Stimulated activated CD4-positive, alpha-beta T cell treated with anti-CD3 and anti-CD28 coated beads, Interleukin-2, amount 100 ng/mL, for 4 hours (primary cell): ENCODE measurements around the gene CCDC142.

Source experiments
- DNase-seq: peaks from one replicate; pipeline ENCODE4 v3.0.0-alpha.2; 2020; ENCODE audit warnings: low read depth

The CCDC142 gene

DNA sequence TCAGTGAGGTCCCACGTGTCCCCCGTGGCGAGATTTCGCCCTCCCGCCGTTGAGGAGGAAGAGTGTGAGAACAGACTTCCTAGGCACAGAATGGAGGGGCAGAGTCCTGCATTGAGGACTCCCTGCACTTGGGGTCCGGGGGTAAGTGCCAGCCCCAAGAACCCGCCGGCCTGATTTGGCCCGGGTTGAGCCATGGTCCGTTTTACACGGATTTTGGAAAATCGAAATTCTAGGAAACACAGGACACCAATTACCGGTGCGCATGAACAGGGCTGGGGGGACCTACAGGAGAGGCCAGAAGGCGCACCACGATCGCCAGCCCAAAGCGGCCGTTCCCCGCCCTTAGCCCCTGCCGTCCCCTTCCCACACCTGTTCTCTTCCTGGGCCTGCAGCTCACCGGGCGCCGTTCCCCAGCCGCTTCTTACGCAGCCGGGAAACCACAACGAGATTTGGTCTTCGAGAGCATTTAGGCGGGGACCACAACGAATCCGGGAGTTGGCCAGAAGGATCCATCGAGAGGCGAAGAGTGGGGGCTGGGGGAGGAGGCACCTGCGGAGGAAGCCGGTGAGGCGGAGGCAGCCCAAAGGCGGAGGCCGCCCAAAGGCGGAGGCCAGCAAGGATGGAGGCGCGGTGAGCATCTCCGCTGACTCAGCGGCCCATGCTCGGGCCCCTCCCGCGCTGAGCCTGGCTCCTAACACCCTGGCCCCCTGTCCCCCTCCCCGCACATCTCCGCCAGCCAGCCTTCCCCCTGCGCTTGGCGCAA lies 31.0 kb upstream of the CCDC142 start:
- no peak for DNase-seq

DNA sequence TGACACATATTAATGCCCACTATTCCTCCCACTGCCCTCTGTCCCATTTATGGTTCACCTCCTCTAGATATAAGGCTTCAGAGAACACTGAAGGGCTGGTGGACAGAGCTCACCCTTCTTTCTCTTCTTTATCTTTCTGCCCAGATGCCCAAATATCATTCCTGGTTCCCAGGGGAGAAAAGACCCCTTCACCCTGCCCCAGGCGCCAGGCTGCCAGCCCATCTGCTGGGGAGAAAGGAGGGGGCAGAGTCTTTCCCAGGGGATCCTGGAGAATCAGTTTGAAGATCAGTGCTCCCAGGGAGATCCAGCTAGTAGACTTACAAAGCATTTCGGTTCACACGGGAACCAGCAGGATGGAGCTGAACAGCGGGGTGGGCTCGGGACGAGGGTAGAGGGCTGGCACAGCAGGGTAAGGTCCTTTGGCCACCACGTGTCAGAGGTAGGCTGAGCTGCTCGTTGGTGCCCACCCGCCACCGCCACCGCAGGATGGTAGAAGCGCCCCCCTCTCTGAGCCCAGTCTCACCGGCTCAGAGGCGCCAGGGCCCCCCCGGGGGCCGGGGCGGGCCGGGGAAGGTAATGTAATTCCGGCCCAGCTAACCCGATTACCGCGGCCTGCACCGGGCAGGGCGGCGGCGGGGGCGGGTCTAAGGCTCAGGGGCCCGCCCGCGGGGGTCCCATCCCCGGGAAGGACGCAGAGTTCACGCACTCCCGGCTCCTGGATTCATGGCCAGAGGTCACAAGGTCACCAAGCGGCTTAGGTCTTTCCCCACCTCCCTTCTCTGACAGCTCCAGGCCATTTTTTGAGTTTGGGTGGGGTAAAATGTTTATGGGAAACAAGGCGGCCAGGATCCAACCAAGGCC lies 30.2 kb upstream of the CCDC142 start:
- DNase-seq = no peak

DNA sequence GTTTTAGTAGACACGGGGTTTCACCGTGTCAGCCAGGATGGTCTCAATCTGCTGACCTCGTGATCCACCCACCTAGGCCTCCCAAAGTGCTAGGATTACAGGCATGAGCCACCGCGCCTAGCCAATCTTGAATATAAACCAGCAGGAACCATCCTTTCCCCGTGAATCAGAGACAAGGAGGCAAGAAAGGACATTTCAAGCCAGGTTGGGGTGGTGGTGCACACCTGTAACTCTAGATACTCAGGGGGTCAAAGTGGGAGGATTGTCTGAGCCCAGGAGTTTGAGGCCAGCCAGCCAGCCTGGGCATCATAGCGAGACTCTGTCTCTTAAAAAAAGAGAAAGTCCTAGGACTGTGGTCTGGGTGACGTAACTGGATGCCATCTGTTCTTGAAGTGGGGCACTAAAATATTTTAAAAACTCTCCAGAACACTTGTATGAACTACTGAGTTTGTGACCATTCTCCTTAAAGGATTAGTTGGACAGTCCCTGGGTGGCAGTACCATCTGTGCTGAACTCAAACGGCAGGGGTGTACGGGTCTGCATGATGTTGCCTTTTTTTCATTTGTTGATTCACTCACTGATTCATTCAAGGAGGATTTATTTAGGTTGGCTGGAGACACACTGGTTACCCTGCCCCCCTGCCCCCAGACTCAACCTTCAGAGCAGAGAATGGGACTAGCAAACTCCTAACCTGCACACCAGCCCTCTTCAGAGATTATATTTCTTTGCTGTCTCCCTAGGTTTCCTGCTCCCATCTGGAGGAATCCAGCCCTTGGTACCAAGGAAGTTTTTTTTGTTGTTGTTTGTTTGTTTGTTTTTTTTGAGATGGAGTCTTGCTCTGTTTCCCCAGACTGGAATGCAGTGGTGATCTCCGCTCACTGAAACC lies 28.5 kb upstream of the CCDC142 start:
- DNase-seq = no peak

DNA sequence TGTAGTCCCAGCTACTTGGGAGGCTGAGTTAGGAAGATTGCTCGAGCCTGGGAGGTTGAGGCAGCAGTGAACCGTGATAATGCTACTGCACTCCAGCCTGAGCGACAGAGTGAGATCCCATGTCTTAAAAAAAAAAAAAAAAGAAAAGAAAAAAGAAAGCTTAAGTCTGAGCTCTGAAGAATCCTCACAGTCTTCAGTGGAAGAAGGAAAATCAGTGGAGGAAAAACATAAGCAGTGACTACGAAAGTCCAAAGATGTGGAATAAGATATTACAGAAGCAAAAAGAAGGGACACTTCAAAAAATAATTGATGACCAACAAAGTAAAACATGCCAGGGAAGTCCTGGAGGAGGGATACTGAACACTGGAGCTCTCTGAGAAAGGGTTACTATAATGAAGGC lies 27.5 kb upstream of the CCDC142 start:
- DNase-seq = no peak

DNA sequence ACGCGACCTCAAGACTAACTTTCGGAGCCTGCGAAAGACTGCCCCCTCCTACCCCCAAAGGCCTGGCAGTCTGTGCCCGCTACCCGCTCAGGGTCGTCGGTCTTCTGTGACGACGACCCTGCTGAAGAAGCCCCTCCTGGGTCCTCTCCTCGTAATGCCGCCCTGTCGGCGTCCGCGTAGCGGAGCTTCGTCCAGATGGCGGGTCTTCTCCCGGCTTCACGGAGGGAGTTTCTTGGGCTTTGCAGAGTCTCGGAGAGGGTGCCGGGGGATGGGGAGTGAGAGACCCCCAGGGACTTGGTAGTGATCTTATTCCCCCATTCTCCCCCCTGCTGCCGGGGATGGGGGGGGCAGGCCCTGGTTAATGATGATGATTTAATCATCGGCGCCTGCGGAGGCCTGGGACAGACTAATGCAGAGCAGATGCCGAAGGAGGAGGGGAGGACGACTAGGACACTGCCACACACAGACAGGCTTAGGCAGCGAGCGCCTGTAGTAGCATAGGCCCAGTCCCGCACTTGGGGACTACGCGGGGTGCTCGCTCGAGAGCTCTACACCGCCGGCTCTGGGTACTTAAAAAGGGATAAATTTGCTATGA lies 25.2 kb upstream of the CCDC142 start:
- DNase-seq = no peak

DNA sequence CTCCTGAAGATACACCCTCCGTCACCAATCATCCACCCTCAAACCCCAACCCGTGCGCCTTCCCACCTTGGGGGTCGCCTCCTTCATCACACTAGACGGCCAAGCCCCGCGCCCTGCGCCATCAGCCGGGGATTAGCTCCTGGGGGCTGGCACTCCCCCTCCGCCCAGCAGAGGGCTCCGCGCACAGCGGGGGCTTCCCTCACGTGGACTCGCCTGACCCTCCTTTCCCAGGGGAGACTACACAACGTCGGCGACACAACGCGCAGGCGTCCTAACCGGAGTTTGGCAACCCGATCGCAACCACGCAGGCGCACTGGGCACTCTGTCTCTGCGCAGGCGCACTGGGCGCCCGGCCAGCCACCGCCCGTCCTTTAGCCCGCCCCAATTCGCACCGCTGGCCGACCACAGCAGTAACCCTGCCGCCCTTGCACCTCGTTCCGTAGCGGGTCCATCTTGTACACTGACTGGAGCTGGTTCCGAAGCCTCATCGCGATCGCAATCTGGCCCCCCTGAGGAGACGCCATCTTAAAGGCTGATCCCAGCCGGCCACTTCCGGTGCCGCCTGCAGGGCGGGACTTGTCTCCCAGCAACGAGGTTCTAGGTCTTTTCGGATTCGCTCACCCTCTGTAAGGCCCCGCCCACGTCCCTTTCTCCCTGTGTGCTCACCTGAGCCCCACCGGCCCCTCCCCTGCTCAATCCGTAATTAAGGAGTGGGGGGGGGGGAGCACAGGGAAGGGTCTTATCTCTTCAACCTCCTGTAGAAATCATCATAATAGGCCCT lies 24.5 kb upstream of the CCDC142 start, which contains the start of gene PCGF1:
Gene PCGF1 (minus strand): TSS at position 551 of the 781 bp plus-strand sequence. CDS start 27 bp downstream, at position 524.
- DNase-seq = peak; percentile 99

DNA sequence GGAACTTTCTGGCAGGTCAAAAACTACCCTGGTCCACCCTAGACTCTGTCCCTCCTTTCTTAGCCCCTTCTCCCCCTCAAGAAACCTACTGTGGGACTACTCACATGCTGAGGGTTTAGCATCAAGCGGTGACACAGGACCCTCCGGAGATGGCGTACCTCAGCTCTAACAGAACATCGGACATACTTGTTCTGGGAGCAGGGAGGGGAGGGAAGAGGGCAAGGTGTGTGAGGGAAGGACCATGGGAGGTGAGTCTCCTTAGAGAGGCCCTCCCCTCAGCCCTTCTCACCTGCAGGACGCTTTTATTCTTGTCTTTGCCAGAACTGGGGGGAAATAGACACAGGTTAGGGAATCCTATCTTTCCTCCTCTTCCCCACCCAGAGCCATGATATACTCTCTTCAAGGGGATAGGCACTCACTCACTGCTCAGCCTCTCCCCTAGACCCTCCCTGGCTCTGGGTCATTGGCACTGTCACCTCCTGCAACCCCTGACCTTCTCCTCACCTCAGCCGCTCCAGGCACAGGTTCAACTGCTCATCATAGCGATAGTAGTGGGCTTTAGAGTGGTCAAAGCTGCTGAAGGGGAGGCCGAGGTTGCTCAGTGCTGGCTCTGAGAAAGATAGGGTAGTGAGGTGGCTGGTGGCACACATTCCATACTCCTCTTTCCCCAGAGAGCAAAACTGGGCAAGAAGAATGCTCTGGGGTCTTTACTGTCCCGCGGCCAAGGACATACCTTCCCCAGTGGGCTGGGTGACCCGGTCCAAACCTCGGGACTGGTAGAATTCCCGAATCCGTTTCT lies 22.8 kb upstream of the CCDC142 start:
- no peak for DNase-seq

DNA sequence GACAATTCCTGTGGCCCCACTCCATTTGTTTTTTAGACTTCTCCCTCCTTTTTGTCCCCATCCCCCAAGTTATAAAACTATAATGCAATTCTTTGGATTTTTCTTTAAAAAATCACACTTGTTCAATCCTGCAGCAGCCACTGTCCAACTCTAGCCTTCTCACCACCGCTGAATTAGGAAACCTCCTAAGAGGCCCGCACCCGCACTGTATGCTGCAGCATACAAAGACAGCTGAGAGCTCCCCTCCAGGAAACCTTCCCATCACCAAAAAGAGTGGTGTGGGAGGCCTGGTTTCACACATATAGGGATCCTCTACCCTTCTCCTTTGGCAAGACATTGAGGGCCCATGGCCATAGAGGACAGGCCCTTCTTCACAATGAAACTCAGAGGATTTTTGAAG lies 21.8 kb upstream of the CCDC142 start:
- no peak for DNase-seq

DNA sequence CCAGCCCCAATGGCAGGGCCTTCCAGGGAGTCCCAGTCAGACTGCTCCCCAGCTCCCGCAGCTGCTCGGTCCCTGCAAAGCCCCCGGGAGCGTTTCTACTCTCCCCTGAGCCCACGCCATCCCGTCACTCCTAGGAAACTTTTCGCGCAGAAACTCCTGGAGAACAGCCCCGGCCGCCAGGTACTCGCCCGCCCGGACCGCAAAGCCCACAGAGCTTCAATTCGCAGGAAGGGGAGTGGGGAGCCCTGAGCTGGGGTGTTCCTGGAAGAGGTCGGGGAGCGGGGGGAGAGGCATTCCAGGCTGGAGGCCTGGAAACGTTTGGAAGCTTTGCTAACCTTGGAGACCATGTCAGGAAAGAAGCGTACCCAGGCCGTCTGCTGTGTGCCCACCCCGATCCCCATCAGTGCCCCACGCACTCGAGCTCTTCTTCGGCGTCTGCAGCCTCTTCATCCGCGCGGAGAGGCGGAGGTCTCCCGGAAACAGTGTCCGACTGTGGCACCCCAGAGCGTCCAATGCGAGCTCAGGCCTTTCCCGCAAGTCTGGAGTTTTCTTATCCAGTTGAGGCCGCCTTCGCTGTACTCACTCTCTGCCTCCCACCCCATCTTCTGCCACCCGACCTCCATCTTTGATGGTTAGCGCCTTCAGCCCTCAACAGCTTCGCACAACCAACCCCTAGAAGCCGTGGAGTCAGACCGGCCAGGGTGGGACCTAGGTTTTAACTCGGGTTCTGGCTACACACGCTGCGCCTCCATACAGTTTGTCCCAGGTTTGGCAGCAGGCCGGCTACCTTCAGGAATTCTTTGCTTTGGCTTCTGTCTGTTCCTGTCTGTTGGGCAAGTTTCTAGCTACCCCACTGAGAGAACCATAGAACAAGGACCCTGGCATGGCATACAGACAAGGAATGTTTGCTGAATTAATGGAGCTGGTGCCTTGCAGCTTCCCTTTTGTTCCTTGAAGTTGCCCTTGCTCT lies 21.0 kb upstream of the CCDC142 start:
- no peak for DNase-seq

DNA sequence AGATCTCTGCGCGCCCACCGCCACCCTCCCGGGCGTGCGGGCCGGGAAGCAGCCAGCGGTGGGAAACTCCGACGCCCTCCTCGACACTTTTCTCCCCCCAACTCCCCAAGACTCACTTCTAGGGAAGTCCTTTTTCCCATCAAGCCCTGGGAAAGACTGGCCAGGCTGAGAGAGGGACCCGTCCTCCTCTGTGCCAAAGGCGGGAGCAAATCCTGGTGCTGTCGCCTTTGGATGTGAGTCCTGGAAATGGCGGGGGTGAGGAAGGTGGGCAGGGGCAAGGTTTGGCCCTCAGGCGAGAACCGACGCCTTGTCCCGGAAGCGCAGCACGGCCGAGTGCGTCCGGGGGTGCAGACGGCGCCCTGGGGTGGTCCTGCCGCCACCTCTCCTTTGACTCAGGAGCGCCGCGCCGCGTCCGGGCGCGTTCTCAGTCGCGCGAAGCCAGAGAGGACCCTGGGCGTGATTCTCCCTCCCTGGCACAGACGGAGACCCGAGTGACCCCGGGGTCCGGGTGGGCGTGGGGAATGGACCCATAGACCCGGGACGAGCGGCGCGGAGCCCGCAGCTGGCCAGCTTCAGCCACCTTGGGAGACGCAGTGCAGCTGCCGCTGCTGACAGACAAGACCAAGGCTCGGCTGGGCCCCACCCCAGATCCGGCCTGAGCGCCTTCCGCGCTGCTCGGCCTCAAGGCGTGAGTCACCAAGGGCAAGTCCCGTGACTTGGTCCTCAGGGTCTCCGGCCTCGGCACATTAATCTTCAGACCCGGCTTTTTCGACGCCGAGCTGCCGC lies 20.1 kb upstream of the CCDC142 start:
- no peak for DNase-seq

DNA sequence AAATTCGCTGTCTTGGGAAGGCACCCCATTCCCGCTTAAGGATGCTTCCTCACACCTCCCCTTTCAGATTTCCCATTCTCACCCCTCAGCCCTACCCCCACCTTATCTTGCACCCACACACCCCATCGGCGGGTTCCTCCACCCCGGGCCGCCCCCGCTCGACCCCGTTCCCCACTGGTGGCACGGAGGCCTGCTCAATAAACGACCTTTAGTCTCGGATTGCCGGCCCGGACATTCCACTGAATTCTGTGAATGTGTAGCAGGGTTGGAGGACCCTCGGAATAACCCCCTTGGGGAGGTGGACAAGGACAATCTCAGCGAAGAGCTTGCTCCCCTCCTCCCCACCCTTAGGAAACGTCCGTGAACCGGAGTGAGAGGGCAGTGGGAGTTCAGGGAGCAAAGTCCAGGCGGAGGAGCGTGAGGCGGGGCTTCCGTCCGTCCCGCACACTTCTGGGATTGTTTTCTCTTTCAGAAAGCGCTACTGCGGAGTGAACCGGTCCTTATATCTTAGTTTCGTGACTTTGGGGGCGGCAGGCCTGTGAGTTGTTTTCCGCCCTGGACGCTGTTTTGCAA lies 19.4 kb upstream of the CCDC142 start:
- DNase-seq = no peak

DNA sequence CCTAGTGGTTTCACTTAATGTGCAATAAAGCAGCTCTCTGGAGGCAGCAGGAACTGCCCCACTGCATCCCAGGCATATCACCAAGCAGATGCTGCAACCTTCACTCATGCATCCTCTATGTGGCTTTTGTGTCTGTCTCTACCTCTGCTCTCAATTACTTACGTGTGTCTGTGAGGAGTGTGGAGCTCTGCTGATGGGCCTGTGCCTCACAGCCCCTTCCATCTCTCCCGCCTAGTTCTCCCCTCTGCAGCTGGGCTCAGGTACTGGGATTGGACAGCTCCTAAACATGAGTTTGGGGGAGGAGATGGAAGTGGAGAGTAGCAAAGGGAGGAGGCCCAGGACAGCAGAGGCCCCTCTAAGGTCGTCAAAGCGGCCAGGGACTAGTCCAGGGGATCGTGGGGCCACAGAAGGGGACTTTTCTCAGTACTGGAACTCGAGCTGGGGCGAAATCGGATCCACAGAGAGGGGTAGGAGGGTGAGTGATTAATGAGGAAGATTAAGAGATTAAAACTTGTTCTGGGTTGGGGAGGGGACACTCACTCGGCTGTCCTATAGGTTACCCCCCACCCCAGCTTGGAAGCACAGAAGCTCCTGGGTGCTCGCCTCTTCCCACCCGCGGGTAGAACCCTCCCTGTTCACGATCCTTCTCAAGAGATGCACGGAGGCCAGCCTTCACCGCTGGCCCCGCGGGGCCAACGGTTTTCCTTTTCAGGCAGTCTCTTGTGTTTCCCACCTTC lies 18.7 kb upstream of the CCDC142 start:
- DNase-seq = no peak

DNA sequence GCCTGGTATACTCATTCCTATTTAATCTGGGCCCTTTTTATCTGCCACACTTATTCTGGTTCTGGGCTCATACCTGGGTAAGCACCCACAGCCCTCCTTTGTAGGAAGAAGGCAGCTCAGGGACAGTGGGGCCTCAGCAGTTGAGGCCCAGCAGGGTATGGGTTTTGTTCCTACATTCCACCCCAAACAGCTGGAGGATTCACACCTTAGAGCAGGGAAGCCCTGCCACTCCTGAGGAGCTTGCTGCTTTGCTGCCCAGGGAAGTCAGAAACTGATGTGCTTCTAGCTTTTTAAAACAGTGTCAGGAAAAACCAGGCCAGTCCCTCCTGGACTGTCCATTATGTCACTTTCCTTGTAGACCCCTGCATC lies 17.8 kb upstream of the CCDC142 start:
- DNase-seq = no peak

DNA sequence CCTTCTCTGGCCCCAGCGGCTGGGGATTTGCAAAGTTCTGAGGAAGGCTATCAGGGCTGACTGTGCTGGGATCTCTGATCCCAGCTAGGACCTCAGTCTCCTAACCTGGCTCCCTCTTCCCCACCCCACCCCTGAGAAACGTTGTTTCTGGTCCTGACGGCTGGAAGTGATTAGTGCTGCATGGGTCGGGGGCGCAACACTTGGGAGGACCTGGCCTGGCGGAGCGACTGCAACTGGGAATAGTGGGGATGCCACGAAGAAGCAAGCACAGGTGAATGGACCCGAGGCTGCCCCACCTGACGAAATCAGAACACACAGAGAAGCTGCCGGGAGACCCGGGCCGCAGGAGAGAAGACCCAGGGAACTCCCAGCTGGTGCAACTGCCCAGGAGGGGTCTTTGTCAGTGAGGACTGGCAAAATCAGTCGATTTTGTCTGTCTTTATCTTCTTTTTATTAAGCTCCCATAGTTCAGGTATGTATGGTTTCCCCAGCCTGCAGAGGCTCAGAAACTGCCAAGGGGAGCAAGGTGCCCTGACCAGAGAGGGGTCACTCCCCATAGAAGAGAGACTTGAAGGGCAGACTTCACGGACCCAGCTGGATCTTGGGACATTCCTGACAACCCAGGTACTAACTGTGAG lies 17.3 kb upstream of the CCDC142 start:
- no peak for DNase-seq

DNA sequence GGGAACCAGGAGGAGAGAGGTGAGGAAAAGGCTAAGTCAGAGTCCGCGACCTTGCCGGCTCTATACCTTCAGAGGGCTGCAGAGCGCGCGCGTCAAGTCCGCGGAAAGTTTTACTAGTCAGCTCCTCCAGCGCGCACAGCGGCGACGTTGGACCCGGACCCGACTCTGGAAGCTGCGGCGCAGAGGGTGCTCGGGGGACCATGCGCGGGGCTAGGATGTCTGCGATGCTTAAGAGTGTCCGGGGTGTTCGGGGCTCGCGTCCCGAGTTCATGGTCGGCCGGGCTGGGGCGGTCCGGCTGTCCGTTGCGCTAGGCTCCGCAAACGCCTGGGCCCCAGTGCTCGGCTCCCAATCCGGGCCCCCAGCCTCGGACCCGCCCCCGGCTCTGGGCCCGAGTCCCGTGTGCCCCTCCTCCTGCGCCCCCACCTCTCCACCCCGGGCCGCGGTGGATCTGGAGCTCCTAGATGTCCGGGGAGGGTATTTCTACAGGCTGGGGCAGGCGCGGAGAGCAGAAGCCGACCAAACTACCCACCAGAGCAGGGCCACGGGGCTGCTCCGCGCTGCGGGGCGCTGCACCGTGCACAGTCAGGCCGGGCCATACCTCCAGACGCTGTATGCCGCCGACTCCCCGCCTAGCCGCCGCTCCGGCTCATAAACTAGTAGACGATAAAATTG lies 16.6 kb upstream of the CCDC142 start, which contains the start of gene LBX2:
Gene LBX2 (minus strand): TSS at position 337 of the 673 bp plus-strand sequence. CDS start 66 bp downstream, at position 271.
- no peak for DNase-seq
